Stimulated activated CD8-positive, alpha-beta memory T cell treated with anti-CD3 and anti-CD28 coated beads, Interleukin-7, amount 100 ng/mL, for 4 hours (primary cell): Measurements from ENCODE around the gene SLC28A1.
A peak's percentile ranks its signal among the peaks of the same experiment; 100 is the strongest.
"Not testable (repeated sequence)": the region's sequence is repeated elsewhere in the genome, so short reads cannot be mapped to it uniquely, and the experiment has no call there.

Source experiments
- DNase-seq, 2 donors: peaks; one replicate each; pipeline ENCODE4 v3.0.0-alpha.2; 2020; ENCODE audit warnings: low read depth in 2 of 2

The SLC28A1 gene

DNA sequence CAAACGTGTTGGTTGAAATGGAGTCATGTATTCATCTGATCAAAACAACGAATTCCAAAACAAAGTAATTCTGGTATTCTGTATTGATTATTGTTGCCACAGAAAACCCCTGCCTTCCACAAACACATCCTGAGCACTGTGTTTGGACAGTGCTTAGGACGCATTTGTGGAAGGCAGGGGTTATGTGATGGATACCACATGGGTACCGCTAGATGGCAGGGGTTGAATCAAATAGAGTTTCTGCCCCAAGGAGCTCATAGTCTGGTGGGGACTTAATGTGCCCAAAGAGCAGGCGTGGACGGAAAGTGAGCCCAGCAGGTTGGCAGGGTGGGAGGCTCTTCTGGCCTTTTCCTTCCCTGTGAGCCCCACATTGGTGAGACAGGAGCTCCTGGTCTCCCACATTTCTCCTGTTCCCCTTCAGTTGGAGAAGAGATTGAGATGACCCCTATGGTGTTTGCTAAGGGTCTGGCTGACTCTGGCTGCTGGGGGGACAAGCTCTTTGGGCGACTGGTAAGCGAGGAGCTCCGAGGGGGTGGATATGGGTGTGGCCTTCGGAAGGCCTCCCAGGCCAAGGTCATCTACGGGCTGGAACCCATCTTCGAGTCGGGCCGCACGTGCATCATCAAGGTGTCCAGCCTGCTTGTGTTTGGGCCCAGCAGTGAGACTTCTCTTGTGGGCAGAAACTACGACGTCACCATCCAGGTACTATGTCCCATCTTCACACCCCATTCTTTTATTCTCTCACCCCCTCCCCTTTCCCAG, 22.1 kb upstream of the SLC28A1 start:
- DNase-seq: no peak

DNA sequence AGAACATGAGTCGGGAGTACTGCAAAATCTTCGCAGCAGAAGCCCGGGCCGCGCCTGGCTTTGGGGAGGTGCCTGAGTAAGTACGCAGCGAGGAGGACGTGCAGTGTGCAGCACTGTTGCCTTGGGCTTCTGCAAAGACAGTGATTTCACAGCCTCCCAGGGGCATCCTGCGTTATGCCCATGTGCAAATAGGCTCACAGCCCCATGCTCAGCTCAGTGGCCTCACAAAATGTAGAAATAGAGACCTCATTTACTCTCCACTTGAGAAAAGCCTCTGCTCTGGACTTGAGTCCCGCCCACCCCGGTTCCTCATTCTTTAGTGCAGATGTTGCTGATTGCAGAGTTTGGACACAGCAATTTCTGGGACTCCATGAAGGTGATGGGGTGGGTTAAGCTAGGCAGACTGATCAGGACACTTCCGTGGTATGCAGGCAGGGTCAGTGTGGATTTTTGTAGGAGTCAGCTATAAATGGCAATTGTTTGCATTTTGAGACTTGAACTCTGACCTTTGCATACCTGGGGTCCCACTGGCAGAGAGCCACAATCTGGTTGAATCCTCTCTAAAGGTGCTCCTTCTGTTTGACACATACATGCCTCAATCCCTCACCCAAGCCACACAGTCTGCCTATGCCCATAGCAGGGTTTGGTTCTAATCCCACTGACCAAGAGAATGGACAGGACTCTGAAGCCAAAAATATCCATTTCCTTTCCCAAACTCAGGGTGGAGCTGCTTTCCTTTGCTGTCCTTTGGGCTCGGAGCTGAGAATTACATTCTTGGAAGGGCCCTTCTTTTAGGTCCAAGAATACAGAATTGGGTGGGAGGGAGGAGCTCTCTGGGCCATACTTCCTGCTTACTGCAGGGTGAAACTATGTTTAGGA, 20.7 kb upstream of the SLC28A1 start:
- no peak for DNase-seq

DNA sequence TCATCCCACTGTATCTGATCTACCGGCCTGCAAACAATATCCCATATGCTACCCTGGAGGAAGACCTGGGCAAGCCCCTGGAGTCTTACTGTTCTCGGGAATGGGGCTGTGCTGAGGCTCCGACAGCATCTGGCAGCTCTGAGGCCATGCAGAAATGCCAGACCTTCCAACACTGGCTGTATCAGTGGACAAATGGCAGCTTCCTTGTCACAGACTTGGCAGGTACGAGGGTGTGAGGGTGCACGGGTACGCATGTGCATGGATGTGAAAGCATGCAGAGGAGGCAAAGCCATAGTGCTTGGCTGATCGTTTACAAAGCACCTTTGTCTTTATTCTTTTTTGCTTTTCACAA, 20.0 kb upstream of the SLC28A1 start:
- DNase-seq: no peak

DNA sequence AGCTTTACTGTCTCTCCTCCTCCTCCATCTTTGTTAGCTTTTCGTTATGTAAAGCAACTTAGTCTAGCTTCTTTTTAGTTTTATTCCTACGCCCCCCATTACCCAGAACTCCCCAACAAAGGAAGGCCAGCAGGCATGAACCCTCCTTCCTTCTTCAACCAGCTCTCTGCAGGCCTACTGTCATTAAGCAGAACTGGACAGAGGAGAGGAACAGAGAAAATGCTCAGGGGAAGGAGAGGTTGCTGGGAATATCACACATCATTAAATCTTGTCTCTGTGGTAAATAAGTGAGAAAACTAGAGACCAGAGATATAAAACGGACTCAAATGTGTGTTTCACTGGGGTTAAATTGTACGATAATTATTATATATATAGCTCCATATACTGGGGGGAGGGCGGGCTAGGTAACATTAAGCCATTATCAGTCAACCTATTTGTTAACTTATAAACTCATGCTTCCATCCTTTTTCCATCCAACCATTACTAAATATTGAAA, 19.3 kb upstream of the SLC28A1 start:
- DNase-seq: no peak

DNA sequence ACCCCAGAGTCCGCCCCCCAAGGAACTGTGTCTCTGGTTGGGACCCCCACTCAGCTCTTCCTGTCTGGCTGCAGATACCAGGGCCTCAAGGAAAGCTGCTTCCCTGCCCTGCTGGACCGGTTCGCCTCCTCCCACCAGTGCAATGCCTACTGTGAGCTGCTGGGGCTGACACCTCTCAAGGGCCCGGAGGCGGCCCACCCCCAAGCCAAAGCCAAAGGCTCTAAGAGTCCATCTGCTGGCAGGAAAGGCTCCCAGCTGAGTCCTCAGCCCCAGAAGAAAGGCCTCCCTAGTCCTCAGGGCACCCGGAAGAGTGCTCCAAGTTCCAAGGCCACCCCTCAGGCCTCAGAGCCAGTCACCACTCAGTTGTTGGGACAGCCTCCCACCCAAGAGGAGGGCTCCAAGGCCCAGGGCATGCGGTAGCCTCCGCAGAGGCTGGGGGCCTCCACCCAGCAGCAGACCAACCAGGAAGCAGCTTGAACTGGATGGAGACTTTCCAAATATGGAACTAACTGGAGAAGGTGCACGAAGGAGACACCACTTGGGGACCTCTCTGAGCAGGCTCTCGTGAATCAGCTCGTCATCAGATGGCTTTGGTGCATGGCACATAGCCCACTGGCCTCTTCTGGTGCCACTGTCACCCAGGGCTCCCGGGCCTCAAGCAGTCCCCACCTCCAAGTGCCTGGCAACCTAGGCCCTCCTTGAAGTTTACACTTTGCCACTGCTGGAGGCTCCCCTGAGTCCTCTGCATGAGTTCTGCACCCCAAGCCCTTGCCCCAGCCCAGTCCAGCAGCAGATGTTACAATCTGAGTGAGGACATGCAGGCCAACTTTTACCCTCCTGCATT, 16.2 kb upstream of the SLC28A1 start:
- no peak for DNase-seq

DNA sequence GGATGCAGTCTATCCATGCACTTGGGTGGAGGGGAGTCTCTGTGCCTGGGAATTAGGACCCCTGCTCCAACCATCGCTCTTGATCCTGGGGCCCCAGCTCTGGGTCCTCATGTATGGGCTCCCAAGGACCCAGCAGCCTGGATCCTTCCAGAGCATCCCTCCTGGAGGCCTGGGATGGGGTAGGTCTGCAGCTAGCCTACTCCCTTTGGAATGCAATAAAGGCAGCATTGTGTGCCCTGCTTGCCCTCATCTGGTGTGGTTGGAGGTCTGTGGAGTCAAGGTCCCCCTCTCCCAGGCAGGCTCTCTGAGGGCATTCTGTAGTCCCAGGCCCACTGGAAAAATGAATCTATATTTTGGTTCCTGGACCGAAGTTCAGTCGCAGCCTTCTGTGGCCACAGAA, 15.0 kb upstream of the SLC28A1 start:
- DNase-seq: no peak

DNA sequence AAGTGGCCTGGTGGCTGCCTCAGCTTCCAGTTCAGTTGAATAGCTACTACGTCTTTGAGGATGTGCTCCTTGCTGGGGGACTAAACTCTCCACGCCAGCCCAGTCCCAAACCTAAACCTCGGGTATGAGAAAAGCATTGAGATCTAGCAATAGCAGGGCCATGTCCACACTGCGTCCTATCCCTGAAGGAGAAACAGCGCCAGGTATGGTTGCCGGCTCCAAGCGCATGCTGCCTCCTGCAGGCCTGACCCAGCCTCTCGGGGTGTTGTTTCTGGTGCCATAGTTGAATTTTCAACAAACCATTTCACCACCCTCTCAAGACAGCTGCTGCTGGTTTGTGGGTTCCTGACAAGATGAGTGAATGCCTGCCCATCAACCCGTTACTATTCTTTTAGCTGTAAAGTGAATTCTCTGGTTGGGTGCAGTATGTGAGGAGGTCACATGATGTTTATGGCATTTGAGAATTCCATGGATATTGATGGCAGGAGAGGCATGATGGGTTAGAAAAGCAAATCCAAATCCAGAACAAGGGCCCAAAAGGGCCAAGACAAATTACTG, 13.0 kb upstream of the SLC28A1 start:
- no peak for DNase-seq

DNA sequence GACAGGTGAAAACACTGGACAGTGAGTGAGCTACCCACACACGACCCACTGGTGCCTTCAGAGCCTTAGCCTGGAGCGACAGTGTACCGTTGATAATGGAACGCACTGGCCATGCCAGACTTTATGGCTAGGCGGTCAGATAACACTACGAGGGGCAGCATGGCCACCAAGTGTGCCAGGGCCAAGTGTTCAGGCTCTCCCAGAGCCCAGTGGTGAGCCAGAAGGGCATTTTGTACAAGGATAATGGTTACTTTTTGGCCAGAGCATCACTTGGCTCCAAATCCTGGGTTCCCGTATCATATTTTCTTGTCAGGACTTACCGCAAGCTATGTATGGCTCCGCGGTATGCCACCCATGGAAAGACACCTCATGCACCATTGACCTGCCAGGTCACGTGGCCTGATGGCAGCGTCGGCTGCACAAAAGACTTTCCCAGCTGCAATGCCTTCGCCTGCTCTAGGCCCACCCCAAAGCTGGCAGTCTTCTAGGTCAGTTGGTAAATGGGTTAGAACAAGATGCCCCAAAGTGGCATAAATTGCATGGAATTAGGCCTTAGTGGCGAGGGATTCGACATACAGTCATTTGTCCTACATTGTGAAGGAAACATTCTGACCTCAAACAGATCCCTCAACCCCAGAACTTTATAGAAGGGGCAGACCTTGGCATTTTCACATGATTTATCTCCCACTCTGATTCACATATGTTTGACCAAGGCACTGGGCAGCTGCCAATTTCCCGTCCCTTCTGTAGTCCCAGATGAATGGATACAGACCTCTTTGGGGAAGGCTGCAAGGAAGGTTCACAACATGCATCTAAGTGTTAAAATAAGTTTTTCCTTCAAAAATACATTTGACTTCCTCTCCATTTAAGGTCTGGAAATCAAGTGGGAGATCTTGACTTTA, 12.2 kb upstream of the SLC28A1 start:
- DNase-seq: no peak

DNA sequence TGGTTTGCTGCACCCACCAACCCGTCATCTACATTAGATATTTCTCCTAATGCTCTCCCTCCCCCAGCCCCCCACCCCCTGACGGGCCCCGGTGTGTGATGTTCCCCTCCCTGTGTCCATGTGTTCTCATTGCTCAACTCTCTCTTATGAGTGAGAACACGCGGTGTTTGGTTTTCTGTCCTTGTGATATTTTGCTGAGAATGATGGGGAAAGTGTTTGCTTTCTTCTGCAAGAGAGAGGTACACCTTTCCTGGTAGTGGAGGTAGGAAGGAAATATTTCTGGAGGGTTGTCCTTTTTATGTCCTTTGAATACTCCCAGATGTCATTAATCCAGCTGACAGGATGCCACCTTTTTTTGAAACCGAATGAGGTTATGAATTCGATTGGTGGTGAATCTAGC, 10.5 kb upstream of the SLC28A1 start:
- DNase-seq: no peak

DNA sequence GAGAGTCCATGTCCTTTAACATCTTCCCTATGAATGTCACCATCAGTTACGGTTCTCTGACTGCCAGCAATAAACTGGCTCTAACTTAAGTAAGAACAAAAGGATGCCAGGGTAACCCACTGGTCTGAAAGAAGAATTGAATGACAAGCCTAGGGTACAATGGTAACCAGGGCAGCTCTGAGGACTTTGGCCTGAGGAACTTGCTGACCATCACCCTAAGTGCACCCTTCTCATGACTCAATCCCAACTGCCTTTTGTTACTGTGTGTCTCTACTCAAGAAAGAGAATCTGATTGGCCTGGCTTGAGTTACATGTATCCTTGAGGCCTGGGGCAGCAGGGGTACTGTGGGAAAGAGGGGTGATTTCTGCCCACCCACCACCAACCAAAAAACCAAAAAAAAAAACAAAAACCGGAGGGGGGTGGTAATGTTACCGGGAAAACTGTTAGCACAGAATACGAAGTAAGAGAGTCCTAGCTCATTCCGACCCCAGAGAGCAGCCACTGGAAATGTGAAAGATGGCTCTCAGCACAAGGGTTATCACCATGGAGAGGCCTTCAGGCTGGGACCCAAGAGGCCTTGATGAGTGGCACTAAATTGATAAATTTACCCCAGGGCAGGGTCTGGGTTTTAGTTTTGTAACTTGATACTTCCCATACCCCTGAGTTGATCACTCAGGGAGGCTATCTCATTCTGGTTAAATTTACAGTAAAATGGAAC, 9.3 kb upstream of the SLC28A1 start:
- DNase-seq: no peak

DNA sequence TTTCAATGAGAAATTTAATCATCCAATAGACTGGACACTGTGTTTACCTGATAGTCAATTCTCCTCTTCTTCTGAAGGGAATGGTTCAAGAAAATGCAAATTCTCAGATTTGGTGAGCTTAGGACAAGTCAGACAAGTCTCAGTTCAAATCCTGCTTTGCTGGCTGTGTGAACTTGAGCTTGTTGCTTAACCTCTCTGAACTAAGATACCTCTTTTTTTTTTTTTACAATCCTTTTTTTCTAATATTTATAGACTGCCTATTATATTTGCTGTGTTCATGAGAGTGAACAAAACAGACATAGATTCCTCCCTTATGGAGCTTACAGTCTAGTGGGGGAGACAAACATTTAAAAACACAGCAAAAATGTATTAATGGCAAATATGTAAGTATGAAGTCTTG, 8.2 kb upstream of the SLC28A1 start:
- no peak for DNase-seq

DNA sequence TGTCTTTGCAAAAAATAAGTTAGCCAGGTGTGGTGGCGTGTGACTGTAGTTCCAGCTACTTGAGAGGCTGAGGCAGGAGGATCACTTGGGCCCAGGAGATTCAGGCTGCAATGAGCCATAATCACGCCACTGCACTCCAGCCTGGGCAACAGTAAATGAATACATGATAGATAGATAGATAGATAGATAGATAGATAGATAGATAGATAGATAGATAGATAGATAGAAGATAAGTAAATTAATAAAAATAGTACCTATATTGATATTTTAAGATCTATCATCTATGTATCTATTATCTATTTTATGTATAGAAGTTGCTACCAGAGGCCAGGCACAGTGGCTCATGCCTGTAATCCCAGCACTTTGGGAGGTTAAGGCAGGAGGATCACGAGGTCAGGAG, 6.8 kb upstream of the SLC28A1 start:
- not testable (repeated sequence) for DNase-seq

DNA sequence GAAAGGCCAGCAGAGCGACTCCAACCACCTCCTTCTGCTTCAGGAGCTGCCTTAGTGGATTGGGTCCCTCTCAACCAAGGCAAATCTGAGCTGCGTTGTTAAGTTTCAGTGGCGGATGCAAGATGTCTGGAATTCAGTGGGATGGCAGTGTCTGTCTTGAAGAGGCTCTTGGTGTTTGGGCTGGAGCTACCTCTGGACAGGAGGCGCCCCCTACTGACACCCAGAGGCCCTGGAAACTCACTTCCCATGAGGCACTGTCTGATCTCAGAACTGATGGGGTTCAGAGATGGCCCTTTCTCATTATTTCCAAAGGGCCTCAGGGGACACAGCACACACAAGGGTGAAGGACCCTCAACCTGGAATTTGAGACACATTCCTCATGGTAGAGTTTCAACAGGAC, 6.0 kb upstream of the SLC28A1 start:
- peak; percentile 12 to 30 for DNase-seq

DNA sequence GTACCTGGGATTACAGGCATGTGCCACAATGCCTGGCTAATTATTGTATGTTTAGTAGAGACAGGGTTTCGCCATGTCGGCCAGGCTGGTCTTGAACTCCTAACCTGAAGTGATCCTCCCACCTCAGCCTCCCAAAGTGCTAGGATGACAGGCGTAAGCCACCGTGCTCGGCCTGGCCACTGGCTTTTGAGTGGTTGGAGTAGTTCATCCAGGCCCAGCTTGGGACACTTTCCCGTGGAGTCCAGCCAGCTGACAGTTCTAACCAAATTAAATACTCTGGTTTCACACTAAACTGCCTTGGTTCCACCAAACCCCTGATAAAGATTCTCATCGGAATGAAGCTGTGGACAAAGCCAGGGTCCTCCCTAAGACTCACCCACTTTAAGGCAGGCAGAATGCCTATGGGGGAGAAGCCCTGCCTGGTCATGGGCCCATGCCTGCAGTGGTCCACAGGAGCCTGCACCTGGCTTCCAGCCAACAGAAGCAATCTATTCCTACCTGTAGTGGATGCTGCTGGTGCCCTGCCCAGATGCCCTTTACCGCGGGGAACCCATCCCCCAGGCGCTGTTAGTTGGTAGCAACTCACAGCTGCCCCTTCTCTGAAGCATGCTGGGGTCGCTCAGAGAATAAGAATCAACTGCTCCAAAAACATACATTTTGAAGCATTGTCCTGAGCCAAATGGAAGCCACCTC, 5.2 kb upstream of the SLC28A1 start:
- DNase-seq: no peak

DNA sequence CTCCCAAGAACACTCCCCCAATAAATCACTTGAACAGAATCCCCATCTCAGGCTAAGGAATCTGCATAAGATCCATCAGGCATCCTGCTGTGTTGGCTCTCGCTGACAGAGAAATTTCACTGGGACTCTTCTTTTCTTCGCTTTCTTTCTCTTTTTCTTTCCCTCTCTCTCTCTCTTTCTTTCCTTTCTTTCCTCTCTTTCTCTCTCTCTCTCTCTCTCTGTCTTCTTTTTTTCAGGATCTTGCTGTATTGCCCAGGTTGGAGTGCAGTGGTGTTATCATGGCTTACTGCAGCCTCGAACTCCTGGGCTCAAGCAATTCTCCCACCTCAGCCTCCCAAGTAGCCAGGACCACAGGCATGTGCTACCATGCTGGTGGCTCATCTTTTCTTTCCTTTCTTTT, 4.5 kb upstream of the SLC28A1 start:
- no peak for DNase-seq

DNA sequence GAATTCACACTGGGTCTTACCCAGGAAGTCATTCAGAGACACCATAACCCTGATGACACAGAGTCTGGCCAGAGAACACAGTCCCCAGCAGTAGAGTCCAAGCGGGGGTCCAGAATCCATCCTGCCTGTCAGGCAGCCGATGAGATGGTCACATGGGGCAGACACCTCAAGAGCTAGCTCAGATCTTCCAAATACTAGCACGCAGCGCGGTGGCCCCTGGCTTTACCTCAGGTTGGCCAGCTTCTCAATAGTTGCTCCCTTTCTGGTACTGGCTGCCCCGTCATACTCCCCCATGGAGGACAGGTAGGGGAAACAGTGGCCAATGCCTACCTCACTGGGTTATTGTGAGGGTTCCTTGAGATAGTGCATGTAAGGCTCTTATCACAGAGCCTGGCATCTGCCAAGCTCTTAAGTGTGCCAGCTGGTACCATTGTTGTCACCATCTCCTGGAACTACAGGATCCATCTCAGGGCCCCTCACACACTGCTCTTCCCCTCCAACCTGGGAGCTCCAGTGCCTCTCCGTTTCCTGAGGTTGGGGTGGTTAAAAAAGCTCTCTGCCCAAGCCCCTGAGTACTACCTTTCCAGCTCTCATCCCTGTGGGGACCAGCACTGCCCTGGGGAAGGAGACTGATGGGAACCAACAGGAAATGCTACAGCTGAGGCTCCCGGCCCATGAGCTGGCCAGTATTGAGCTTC, 3.5 kb upstream of the SLC28A1 start:
- DNase-seq: no peak

DNA sequence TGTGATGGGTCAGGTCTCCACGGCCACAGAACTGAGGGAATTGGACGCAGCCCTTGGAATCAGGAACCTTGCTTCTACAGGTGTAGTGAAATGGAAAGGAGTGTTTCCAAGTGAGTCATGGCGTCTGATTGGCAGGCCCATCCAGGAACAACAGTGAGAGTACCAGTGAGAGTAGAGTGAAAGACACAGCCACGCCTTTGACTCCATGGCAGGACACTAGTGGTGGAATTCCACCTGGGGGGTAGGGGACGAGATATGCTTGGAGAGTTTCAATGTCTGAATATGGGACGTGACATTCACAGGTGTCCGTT, 3.0 kb upstream of the SLC28A1 start:
- DNase-seq: no peak

DNA sequence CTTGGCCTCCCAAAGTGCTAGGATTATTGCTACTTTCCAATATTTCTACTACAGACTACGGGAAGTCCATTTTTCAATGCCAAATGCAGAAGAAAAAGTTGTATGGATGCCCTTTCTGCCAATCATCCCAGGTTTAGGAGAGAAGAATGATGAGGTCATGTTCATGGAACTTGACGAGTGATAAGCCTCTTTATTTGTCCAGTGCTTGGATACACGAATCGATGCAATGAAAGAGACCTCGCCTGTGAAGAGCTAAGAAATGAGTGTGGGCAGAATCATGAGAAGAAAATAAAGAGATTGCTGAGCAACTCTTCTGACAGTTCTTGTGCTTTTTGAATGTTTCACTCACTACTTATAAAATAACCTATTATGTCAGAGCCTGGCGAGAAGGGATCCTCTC, 996 bp upstream of the SLC28A1 start:
- no peak for DNase-seq

DNA sequence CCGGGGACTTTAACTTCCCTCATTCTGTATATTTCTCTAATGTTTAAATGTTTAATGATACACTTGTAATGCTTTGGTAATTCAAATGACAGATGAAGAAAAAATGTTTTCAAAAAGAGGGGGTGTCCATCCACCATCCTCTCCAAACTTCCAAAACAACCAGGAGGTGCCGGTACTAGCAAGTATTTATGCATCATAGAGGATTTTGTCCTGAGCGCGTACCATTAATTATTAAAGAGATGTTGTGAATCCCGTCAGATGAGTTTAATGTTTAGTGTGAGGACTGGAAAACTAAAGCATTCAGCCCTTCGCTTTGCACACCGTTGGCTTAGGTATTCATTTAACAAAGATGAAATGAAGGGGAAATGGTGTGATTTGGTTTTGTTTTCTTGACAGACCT, 1.3 kb downstream of the SLC28A1 start:
- no peak for DNase-seq
